Measurements from ENCODE around the gene CUX1.

Gene CUX1

DNA sequence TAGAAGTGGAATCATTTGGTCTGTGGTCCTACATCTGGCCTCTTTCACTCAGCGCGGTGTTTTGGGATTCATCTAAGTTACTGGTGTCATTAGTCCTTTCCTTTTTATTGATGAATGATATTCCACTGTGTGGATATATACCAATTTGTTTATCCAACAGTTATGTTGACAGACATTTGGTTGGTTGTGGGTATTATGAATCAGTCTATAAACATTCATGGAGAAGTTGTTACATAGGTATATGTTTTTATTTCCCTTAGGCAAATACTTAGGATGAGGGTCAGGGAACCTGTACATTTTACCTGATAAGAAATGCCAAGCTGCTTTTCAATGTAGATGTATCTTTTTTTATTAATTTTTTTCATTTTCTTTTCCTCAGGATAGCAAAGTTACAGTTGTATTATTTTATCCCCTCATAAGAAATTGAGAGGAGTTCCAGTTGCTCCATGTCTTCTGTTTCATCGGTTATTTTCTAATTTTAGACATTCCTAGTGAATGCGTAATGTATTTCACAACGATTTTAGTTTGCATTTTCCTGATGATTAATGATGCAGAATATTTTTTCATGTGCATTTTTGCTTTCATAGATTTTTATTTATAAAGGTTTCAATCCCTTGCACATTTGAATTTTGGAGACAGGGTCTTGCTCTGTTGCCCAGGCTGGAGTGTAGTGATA is 265.4 kb downstream of the CUX1 start:
- DNase-seq: no peak

DNA sequence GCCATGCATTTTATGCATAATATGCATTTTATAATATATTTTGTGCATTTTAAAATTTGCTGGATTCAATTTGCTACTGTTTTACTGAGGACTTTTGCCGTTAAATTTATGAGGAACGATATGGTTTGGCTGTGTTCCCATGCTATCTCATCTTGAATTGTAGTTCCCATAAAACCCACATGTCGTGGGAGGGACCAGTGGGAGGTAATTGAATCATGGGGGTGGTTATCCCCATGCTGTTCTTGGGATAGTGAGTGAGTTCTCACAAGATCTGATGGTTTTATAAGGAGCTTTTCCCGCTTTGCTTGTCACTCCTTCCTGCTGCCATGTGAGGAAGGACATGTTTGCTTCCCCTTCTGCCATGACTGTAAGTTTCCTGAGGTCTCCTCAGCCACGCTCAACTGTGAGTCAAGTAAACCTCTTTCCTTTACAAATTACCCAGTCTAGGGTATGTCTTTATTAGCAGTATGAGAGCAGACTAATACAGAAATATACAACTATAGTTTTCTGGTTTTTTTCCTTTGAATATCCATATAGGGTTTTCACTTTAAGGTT is 267.9 kb downstream of the CUX1 start:
- DNase-seq: no peak

DNA sequence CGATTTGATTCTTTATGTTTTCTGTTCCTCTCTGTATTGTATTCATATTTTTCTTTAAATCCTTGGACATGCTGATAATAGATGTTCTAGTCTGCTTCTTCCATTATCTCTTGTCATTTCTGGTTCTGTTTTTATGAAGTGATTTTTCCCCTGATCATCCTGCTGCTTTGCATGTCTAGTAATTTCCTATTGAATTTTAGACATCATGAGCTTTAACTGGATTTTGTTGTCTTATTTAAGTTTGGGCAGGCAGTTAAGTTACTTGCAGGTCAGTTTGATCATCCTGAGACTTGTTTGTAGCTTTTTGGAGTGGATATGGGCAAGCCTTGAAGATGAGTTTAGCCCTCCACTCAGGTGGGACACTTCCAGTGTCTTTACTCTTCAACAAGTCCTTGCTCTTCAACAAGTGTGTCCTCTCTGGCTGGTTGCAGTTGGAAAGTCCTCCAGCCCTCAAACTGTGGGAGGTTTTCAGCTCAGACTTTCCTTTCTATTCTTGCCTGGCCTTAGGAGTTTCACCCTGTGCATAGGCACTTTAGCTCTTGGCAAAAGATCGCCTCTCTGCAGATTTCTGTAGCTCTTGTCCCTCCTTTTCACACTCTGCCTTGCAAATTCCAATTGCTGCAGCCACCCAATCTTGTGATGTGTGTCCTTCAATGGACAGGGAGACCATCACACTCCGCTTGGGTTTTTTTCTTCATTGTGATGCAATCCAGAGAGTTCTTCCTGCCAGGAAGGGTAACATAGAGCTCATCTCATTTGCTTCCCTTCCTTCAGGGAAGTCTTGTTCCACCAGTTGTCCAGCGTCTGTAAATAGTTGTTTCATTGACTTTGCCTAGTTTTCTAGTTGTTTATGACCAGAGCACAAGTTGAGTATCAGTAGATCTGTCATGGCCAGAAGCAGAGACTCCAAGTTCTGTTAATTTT is 272.0 kb downstream of the CUX1 start:
- no peak for DNase-seq

DNA sequence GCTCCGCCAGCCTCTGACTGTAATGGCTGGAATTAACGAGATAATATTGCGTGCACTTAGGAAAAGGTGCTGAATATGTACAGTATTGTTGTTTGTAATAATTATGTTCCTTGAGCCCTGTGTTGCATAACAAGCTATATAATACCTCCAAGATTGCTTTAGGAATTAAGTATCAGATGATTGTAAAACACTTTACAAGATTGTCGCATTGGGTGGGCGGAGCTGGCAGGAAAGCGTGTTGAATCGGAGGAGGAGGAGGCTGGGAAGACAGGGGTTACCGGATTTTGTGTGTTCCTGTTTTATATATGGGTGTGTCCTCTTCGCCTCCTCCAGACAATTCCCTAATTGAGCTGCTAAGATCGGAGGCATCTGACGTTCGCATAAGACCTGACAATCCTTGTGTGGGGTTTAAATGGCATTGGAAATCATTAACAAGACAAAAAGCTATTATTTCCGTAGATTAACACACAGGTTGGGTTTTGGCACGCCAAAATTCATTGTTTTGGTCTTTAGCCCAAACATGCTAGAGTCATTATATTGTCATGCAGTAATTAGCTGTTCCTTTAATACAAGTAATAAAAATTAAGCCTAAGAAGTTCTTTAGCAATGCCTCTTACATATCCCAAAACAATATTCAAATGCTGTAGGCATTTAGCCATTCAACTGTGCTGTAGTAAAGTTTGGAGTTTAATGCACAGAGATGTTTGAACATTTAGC is 276.3 kb downstream of the CUX1 start:
- no peak for DNase-seq

DNA sequence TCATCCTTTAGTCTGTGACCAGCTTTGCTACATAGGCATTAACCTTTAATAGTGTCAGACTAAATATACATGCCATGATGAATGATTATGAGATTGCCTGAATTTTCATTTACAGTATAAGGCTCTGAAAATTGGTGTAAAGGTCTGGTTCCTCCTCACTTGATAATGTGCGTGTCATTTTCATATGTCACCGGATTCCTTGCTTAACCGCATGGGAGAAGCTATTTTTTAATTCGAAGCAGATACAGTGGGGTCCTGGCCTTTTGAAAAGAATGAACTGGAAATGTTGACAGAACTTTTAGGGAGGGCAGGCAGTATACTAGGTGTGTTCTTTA is 276.9 kb downstream of the CUX1 start:
- DNase-seq: no peak

DNA sequence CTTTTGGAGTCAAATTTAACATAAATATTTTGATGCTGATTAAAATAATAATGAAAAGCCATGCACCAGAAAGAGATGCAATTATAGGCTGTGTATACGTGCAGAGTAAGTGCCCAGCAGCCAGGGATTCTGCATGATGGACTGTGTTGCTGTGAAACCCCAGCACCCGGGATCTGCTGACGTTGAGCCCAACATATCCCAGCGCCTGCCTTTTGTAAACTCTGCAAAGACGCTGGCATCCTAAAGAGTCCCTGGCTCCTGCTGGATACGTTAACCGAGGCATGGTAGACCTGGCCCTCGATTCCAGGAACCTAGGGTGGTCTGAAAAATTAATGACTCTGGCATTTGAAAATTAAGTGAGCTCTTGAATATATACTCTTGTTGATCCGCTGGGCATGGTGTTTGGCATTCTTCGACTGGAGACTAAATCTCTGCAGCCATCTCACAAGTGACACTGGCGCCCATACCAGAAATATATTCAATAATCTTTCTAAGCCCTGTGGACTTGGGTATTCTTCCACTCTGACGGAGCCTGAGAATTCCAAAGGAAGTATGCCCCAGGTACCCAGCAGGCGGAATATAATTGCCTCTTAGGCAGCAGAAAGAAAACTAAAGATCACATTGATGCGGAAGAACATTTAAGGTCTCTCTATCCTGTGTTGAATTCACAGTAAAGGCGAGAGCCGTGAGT is 278.0 kb downstream of the CUX1 start:
- DNase-seq: no peak

DNA sequence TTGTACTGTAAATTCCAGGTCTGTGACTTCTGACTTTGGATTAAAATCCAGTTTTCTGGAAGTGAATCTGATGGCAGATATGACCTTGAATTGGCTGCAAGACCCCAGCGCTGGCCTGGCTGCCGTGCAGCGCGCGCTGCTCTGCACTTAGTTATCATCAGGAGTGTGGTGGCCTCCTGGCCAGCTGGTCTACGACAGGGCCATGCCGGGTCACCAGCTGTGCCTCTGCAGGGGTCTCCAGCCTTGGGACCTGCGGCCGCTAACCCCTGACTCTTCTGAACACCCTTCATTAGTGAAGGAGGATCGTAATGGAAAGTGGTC is 278.5 kb downstream of the CUX1 start:
- no peak for DNase-seq

DNA sequence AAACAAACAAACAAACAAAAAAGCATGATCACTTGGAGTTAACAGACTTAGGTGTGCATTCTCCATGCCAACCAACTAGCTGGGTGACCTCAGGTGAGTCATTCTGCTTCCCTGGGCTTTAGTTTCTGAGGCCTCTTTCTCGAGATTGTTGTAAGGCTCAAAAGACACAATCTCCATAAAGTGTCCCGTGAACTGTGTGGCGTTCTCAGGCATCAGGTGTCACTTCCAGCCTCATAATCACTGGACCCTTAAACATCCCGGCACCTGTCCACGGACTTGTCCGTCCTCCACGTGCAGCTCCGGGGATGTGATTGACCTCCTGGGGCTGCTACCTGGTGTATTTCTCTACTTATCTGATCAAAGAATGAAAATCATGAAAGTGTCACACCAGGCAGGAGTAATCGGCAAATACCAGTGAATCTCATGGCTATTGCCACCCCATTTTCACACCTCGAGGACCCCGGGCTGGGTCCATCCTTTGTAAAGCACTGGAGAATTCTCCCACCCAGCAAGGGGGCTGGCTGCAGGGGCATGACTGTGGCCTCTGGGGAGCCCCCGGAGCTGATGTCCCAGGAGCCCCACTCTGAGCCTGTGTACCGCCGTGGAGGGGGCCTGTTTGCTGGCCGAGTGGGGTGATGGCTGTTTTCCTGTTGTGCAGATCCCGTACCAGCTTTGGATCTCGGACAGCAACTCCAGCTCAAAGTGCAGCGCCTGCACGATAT is 279.4 kb downstream of the CUX1 start:
- DNase-seq: no peak

DNA sequence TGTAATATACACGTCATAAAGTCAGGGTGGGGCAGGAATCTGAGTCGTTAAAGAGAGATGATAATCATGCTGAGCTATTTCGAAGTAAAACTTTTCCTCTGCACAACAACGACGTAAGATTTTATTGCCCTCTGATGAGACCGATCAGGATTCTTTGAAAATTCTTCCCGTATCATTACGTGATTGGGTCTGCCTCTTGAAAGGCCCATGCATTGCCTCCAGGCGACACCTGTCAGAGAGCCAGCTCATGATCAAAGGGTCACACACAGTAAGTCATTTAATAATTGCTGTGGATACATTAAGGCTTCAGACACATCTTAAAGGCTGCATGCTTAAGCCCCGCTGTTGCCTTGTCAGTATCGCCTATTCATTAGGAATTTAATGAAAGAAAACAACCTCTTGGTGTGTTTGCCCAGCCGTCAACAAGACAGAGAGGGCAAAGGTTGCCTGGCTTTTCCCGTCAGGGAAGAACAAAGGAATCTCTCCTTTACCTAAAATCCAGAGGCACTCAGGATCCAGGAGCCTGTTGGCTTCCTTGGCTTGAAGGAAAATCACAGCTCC is 280.3 kb downstream of the CUX1 start:
- DNase-seq: no peak

DNA sequence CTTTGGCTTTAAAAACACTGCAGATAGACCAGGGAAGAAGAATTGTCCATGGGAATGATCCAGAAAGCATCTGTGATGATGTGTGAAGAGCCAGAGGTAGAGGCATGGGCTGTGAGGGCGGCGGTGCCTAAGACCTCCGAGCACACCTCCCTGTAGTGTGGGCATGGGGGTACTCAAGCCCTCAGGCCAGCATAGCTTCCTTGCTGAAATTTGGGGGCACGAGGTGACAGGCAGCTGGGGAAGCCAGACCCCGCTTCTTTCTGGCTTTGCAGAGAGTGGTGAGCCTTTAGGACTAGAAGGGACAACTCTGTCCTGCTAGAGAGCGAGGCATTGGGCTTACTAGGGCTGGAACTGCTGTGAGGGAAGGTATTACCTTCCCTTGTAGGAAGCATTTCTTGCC is 281.6 kb downstream of the CUX1 start:
- DNase-seq: no peak

DNA sequence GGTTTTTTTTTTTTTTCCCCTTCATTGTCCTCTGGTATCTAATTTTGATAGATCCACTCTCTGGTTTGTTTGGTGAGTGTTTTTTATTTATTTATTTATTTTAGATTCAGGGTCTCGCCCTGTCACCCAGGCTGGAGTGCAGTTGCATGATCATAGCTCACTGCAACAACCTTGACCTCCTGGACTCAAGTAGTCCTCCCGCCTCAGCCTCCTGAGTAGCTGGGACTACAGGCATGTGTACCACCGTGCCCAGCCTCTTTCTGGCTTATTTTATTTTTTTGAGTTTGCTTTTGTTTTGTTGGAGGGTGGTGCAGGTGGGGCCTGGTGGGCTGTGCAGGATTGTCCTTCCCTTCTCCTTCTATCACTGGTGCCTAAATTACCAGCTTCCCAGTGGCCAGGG is 282.0 kb downstream of the CUX1 start:
- DNase-seq: no peak

DNA sequence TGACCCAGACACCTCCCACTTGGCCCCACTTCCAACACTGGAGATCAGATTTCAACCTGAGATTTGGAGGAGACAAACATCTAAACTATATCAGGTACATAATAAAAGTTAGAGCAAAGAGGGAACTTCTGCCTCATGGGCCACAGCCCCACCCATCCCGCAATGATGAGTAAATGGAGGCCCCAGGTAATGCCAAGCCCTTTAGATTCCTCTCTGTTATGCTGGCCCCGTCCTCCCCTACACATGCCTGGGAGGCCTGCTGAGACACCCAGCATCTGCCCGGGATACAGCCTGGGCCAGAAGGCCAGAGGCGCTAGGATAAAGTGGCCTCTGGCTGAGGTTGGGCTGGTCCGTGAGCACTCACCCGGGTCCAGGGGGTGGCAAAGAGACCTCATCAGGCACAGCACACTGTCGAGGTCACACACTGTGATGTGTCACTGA is 283.7 kb downstream of the CUX1 start:
- DNase-seq: no peak

DNA sequence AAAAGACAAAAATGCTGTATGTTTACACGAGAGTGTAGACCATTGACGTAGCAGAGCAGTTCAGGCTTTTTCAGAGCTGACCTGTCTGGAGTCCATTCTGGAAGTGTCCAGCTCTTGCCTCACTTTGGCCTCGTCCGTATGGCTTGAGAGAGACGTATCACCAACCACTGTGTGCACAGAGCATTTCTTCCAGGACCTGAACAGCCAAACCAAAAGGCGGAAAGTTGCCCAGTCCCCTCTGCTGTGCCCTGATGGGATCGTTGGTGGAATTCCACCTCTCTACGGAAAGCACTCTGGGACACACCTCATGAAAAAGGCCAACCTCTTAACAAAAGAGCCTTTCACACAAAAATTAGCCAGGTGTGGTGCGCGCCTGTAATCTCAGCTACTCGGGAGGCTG is 284.5 kb downstream of the CUX1 start:
- DNase-seq: no peak

DNA sequence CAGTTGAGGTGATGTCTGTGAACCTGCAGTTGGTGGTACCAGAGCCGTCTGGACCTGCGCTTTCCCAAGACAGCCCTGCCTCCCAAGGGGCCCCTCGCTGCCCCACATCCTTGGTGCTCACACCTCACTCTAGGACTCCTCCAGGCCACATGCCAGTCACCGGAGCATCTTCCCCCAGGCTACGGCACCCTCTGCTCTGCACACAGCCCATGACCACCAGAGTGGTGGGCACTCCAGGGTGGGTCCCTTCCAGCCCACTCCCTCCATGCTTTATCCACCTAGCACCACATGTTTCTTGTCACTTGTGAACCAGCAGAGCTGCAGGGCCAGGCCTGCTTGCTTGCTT is 285.6 kb downstream of the CUX1 start:
- no peak for DNase-seq

DNA sequence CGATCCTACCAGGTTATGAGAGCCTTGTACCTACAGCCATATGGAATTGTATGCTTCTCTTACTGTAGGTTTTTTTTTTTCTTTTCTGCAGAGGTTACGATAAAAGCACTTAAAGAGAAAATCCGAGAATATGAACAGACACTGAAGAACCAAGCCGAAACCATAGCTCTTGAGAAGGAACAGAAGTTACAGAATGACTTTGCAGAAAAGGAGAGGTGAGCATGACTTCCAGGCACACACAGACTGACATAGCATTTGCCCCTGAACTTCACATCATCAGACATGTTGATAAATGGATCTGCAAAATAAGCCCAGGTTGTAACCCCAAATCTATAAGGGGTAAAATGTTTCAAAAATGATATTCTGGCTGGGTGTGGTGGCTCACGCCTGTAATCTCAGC is 286.8 kb downstream of the CUX1 start:
- DNase-seq: no peak

DNA sequence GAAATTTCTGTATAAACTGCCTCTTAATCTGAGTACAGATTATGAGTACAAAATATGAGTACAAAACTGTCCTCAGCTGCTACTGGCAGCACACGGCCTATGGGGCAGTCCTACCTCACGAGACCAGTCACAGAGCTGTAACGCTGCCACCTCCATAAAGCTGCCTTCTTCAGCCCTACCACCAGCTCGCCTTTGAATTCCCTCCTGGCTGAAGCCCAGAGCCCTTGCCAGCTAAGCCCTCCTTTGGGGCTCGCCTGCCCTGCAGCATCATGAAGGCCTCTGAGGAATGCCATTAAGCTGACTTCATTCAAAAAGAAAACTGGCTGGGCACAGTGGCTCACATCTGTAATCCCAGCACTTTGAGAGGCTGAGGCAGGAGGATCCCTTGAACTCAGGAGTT is 289.2 kb downstream of the CUX1 start:
- DNase-seq: no peak

DNA sequence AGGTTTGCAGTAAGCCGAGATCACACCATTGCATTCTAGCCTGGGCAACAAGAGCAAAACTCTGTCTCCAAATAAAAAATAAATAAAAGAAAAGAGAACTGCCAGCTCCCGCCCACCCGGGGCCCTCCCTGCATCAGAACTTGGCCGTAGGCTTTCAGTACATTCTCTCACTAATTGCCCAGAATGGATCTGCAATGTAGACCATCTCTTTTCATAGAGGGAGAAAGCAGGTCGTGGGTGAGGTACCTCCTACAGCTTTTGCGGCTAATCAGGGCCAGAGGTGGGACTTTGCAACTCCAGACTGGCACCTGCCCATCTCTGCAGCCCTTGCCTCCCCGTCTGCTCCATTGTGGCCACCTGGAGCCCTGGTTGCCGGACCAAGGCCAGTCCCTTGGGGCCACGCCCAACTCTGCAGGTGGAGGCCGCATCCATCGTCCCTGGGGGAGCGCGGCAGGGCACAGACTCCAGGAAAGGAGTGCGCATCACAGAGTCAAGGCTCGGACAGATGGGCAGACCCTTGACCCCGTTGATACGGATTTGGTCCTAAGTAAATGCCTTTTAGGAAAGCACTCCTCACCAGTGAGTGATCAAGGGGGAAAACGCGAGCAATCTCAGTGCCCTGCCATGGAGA is 290.2 kb downstream of the CUX1 start:
- no peak for DNase-seq

DNA sequence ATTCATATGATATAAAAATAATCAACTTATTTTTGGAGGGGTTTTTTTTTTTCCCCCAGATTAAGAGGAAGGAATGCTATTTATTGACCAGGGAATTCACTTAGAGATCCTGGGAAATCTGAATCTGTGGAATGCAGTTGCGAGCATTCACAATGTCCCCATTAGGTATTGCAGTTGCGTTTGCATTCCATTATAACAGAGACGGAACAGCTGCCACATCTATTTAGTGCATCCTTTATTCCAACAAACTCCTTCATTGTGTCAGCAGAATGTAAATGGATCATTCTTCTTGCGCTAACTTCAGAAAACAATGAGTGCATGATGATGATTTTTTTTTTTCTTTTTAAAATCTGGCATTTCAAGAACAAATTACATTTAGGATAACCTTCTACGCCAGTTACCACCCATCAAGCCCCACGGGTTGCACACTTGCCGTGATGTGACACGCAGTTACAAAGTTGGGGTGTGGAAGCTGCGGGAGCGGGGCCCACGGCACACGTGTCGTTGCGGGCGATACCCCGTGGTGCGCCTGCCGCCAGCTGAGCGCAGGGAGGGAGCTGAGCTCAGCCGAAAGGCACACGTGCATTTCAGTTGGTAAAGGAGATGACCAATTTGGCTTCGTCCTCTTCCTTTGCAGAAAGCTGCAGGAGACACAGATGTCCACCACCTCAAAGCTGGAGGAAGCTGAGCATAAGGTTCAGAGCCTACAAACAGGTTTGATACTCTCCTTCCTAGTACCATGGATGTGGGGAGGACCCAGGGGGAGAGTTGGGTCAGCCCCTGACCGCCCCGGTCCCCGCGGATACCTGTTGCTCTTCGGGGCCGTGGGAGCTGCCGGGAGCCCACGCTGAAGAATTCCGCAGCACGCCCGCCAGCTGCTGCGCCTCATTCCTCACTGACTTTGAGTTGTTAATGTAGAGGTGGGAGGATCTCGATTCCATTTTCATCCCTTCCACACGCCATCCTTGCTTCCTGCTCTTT is 293.9 kb downstream of the CUX1 start:
- DNase-seq: no peak

DNA sequence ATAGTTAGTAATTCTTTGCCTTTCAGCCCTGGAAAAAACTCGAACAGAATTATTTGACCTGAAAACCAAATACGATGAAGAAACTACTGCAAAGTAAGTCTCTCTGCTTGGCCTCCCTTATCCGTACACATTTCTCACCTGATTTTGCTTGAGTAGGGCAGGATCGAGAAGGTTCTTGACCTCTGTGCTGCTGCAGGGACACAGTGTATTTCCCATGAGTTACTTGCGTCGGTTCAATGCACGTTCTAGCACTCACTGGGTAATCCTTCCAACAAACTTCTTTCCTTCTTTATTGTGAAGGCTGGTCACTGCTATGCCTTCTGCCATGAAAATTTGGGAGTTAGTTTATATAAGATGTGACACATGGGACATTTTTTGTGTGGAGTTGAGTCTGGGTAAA is 297.8 kb downstream of the CUX1 start:
- no peak for DNase-seq

DNA sequence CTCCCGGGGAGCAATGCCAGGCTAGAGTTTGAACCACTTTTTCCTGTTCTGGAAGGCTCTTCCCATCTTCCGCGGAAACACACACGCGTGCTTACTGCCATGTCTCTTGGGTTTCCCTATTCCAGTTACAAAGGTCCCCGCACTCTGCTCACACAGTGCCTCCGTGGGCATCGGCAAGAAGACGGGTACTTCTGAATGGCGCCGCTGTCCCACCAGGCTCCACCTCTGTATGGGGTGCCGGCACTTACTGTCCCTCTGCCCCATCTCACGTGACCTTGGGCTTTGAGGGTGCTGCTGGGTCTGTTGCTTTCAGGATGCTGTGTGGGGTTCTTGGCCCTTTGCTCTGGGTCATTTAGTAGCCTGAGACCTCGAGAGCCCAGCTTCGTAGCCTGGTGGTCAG is 298.5 kb downstream of the CUX1 start:
- no peak for DNase-seq

Data from NCI-H526 treated with DMSO at 0.1 percent for 48 hours (cell line).